Fibroblast of the conjunctiva (primary cell): ENCODE data around the gene ADM5.

Experiments used
- DNase-seq: peaks from one replicate; pipeline ENCODE4 v3.0.0-alpha.2; 2010; ENCODE audit warnings: low read depth

Gene ADM5

DNA sequence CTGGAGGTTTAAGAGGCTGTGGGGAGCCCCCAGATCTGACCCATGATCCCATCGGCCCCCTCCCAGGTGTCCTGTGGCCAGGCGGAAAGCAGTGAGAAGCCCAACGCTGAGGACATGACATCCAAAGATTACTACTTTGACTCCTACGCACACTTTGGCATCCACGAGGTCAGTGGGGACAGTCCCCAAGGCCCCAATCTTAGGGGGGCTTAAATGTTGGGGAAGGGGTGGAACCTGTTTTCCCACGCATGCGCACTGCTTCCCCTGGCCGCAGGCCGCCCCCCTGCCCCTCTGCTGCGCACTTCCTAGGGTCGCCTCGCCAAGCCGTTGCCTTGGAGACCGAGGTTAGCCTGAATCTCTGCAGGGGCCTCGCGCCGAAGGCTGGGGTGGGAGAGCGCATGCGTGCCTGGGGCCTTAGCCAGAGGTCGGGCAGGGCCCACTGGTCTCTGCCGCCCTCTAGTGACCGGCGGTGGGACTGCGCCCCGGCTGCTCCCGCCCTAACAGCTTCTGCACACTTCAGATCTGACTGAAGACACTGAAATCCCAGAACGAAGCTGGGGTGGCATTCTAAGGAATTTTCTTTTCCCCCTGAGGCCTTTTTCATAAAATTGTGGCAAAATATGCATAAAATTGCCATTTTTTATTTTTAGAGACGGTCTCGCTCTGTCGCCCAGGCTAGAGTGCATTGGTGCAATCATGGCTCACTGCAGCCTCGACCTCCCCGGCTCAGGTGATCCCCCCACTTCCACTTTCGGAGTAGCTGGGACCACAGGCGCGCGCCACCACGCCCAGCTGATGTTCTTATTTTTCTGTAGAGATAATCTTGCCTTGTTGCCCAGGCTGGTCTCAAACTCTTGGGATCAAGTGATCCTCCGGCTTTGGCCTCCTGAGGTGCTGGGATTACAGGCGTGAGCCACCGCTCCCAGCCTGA, 8.7 kb upstream of the ADM5 start:
- DNase-seq: peak; percentile 83

DNA sequence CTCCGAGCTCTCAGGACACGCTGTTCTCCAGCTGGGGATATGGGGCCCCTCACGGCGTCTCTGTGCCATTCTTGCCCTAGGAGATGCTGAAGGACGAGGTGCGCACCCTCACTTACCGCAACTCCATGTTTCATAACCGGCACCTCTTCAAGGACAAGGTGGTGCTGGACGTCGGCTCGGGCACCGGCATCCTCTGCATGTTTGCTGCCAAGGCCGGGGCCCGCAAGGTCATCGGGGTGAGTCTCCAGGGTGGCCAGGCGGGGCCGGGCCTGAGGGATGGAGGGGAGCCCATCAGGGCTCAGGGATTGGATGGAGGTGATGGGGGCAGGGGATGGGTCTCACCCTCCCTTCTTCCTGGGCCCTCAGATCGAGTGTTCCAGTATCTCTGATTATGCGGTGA, 7.6 kb upstream of the ADM5 start:
- DNase-seq: no peak

DNA sequence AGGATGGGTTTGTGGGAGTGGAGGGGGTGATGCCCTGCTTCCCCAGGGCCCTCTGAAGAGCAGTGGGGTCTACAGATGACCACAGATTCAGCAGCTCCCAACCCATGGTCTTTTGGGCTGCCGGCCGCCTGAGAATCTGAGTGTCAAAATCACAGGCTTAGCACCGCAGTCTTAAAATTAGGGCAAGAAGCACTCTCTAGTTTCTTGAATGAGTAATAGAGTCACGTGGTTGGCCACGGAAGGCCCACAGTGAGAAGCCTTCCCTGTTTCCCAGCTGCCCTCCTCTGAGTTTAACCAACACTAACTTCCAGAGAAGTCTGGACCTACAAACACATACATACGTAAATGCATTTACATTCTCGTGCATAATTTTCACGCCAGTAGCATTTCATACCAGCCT, 7.1 kb upstream of the ADM5 start:
- no peak for DNase-seq

DNA sequence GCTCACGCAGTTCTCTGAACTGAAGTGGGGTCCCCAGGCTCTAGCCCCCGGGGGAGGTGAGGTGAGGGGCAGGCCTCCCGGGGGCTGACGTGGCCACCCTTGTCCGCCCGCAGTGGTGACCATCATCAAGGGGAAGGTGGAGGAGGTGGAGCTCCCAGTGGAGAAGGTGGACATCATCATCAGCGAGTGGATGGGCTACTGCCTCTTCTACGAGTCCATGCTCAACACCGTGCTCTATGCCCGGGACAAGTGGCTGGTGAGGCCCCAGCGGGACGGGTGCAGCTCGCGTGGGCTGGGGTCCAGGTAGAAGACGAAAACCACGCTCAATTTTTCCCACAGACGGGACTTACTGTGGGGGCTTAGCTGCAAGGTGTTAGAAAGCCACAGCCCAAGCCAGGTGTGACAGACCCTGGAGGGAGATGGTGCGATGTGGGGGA, 5.6 kb upstream of the ADM5 start:
- DNase-seq: no peak

DNA sequence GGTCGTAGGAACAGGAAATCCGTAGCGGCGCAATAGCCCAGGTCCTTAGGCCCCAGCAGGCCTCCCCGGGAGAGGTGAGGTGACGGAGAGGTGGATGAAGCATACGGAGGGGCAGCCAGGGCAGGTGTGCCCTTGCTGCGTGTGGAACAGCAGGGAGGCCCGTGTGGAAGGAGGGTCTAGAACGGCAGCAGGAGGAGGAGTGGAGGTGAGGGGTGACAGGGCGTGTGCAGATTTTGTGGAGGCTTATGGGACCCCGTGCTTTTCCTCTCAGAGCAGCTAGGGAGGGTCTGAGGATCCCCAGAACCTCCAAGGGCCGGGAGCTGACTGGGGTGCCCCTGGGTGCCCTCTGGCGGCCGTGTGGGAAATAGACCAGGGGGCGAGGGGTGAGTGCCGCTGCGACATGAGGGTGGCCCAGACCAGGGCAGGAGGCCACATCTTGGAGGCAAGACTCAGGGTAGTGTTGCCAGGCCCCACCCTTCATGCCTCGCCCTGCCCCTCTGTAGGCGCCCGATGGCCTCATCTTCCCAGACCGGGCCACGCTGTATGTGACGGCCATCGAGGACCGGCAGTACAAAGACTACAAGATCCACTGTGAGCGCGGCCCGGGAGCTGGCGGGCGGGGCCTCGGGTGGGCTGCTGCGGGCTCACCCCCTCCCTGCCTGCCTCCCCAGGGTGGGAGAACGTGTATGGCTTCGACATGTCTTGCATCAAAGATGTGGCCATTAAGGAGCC, 5.0 kb upstream of the ADM5 start:
- DNase-seq: no peak

DNA sequence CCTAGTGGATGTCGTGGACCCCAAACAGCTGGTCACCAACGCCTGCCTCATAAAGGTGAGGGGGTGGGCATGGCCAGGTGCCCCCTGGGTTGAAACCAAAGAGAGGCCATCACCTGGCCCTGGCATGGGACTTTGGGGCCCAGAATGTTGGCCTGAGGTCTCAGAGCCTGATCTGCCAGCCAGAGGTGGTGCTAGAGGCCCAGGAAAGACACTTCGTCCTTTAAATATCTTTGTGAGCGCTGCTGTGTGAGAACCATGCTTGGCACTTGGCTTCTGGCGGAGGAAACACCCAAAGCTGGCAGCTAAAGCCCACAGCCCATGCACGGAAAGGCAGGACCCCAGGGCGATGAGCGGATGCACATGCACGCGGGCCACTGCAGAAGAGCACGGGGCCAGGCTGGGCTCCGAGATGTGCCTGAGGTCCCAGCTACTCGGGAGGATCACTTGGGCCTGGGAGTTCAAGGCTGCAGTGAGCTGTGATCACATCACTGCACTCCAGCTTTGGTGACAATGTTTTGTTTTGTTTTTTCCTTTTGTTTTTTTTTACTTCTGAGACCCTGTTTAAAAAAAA, 4.3 kb upstream of the ADM5 start:
- no peak for DNase-seq

DNA sequence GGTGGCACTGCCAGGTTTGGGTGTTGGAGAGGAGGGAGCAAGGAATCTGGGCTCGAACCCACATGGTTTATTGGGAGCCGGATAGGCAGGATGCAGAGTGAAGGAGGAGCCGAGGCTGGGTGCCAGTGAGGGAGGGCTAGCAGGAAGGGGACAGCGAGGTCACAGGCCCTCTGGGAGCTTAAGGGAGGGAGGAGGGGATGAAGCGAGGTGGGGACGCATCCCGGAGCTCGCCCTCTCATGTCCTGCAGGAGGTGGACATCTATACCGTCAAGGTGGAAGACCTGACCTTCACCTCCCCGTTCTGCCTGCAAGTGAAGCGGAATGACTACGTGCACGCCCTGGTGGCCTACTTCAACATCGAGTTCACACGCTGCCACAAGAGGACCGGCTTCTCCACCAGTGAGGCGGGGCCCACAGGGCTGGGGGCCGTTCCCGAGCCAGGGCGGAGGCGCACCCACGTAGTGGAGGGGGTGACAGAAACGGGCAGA, 3.5 kb upstream of the ADM5 start:
- DNase-seq: no peak

DNA sequence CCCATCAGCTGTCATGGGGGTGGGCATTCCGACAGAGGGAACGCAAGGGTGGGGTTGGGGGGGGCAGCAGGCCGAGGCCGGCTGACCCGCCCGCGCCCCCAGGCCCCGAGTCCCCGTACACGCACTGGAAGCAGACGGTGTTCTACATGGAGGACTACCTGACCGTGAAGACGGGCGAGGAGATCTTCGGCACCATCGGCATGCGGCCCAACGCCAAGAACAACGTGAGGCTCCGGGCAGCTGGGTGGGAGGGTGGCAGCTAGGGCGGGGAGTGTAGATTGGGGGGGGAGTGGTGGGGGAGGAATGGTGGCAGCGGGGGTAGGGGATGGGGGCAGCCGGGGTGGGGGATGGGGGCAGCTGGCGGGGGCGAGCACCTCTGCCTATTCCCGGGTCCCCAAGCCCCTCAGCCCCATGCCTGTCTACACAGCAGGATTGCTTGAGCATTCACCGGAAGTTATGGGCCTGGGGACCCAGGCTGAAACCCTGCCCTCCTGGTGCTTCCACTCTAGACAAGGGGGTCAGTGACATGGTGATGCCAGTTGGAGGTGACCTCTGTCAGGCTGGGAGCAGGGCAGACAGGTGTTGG, 2.8 kb upstream of the ADM5 start:
- no peak for DNase-seq

DNA sequence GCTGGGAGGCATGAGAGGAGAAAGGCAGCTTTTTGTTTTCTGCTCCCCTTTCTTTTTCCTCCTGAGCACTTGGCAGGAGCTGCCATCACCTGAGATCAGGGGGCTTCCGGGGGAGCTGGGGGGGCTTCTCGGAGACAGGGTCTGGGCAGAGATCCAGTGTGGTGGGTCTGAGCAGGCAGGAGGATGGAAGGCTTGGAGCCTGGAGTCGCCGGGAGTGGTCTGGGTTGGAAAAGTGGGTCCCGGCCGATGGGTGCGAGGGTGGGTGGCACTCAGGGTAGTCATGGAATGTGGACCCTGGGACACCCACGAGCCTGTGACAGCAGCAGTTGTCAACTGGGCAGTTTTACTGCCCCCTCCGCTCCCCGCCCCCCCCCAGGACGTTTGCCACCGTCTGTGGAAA, 2.2 kb upstream of the ADM5 start:
- DNase-seq: no peak

DNA sequence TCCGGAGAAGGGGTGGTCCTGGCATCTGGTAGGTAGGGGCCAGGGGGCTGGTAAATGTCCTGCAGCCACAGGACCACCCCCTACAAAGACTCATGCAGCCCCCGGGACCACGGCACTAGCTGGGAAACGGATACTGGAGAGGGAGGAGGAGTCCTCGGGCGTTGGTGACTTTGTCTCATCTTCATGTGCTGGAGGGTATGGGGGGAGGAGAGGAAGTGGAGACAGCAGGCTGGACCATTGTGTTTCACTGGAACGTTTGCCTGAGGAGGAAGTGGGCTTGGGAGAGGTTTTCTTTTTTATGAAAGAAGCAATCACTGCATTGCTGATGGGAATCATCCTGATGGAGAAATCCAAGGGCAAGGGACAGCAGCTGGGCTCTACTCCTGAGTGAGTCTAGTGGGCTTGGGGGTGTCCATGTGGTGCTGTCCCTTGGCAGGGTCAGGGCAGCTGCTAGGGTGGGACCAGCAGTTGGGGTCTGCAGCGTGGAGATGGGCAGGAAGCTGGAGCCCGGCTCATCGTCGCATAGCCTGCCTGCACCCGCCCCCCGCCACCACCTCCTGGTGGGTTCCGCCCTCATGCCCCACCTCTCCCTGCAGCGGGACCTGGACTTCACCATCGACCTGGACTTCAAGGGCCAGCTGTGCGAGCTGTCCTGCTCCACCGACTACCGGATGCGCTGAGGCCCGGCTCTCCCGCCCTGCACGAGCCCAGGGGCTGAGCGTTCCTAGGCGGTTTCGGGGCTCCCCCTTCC, 1.7 kb upstream of the ADM5 start:
- no peak for DNase-seq

DNA sequence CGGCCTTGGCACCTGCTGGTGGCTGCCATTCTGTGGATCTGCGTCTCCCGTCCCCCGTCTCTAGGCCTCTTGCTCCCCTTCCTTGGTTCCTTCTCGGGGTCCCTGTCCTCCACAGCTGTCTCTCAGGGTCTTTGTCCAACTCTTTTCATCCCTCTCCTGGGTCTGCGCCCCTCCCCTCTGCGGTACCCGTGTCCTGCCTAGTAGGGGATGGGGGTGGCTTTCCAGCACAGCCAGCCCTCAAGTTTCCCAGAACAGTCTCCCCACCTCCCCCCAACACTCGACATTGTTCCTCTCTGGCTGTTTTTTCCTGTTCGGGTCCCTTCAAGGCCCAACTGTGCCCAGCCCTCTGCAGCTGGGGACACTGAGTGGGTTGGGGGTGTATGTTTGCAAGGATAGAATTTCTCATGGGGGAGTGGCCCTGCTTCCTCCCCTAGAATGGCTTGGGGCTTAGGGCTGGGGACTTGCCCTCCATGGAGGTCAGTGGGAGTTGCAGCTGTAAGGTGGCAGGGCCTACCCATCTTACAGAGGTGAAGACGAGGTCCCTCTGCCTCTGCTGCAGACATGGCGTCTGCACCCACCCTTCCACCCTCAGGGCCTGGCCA, 762 bp upstream of the ADM5 start:
- no peak for DNase-seq

DNA sequence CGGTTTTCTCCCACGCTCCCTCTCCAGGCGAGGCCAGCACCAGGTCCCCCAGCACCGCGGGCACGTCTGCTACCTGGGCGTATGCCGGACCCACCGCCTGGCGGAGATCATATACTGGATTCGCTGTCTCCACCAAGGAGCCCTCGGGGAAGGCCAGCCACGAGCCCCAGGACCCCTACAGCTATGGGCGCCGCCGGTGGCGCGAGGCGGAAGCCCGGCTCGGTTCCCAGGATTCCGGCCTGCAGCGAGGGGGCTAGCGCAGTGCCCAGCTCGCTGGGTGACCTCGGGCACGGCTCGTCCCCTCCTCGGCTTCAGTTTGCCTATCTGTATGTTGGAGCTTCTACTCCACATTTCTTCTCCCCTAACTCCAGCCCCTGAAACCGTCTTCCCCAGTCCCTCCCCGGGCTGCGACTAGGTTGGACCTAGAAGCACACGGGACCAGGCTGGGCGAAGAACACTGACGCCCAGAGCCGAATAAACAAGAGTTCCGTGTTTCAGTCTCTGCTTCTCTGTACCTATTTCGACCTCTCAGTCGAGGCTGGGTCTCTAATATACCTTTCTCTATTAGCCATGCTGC, 773 bp downstream of the ADM5 start:
- DNase-seq: no peak

DNA sequence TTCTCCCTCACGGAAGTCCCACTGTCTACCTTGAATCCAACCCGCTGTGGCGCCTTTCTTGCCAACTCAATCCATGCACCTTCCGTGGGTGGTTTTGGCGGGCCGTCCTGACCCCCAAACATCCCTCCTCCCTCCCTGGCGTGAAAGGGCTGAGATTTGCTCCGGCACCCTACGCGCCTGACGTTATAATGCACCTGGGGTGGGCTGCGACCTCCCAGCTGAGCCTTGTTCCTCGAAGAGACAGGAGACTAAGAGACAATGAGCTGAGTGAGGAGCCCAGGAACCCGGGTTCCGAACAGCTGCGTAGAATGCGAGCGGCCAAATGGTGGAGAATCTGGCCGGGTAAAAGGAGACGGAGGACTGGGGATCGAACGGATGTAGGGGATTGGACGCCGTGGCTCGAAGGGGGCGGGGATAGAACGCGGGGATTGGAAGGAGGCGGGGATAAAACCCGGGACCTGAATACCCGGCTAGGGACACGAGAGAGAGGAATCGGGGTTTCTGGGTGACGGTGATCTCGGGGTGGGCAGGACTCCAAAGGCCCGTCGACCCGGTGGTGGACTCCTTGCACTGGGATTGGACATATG, 1.4 kb downstream of the ADM5 start, which contains the start of gene CPT1C:
Gene CPT1C (plus strand): TSS at position 461 of the 587 bp plus-strand sequence. CDS start 1,137 bp downstream, outside the sequence.
- peak; percentile 50 for DNase-seq

DNA sequence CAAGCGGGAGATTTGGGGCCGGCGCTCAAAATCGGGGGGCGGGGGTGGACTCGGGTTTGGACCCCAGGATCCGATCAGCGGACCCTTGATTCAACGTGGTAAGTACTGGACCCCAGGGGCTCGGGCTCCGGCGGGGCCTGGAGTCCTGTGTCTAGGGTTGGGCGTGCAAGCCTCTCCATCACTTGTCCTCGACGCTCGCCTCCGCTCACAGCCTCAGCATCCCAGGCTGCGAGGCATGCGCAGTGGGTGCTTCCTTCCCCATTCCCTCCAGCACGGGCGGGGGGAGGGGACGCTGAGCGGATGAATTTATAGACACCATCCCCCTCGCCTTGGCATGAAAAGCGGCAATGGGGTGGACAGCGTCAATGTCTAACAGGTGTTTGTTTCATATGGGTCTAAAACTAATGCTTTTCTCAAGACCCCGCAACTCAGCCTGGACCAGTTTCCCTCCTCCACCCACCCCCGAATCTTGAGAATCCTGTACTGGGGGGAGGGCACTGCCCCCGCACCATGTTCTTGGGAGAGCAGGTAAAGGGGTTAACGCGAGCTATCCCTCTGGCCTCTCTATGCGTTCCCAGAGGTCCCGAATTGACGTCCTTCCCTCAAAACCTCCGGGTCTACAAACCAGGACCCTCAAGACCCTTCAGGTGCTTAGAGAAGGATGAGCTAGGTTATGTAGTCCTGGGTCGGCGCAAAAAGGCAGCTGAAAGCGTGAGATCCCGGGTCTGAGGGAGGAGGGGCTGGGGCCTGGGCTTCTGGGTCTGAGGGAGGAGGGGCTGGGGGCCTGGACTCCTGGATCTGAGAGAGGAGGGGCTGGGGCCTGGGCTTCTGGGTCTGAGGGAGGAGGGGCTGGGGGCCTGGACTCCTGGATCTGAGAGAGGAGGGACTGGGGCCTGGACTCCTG, 2.1 kb downstream of the ADM5 start:
- peak; percentile 49 for DNase-seq

DNA sequence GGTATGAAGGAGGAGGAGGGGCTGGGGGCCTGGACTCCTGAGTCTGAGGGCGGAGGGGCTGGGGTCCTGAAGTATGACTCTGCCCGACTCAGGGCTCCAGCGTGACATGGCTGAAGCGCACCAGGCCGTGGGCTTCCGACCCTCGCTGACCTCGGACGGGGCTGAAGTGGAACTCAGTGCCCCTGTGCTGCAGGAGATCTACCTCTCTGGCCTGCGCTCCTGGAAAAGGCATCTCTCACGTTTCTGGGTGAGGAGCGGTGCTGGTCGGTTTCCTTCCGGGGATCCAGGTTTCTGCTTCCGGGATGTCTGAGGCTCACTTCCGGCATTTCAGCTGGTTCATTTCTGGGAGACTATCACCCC, 2.7 kb downstream of the ADM5 start:
- DNase-seq: no peak

DNA sequence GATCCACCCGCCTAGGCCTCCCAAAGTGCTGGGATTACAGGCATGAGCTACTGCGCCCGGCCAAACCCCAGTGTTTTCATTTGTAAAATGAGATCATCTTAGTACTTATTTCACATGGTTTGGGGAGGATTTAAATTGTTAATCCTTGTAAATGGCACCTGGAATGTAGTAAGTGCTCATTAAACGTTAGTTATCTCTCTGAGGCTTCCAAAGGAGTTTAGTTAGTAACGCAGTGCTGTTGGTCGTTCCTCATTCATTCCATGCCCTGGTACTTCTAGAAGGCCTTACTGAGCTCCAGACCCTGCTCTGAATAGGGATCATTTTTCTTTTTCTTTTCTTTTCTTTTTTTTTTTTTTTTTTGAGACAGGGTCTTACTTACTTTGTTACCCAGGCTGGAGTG, 6.7 kb downstream of the ADM5 start:
- DNase-seq: no peak

DNA sequence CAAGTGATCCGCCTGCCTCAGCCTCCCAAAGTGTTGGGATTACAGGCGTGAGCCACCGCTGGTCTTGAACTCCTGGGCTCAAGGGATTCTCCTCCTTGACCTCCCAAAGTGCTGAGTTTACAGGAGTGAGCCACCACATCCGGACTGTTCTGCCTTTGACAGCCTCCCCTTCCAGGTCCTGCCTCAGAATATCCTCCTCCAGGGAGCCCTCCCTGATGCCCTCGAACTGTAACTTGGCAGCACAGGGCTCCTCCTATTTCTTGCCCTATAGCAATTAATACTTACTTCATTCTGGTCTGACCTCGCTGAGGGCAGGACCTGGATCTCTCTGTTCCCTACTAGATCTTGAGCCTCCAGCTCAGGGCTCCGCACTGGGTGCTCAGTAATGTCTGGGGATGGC, 7.5 kb downstream of the ADM5 start:
- no peak for DNase-seq

DNA sequence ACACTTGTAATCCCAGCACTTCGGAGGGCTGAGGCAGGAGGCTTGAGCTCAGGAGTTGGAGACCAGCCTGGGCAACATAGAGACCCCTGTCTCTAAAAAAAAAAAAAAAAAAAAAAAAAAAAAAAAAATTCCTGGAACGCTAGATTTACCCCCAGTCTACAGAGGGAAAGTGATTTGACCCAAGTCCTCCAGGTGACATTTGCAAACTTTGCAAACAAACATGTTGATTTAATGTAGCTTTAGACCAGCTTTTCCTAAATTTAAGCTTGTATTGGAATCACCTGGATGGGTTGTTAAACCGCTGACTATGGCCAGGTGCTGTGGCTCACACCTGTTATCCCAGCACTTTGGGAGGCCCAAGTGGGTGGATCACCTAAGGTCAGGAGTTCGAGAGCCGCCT, 10.0 kb downstream of the ADM5 start:
- DNase-seq: no peak

DNA sequence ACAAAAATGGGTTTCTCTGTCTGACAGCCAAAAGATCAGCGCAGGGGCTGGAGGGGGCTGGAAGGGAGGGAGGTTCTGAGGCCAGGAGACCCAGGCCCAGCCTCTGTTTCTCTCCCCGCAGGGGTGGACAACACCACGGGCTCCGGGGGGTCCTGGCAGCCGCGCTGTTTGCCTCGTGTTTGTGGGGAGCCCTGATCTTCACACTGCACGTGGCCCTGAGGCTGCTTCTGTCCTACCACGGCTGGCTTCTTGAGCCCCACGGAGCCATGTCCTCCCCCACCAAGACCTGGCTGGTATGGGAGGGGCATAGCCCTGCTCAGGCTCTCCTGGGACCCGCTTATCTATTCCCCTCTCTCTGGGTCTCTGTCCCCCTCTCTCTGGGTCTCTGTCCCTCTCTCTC, 11.2 kb downstream of the ADM5 start:
- no peak for DNase-seq
